Stimulated activated CD4-positive, alpha-beta T cell treated with anti-CD3 and anti-CD28 coated beads, Interleukin-12 subunit alpha, Interleukin-12 subunit beta, amount 100 ng/mL, for 24 hours (primary cell): ENCODE measurements around the gene WDR59.
A peak's percentile ranks its signal among the peaks of the same experiment; 100 is the strongest.
"Not testable (repeated sequence)": the region's sequence is repeated elsewhere in the genome, so short reads cannot be mapped to it uniquely, and the experiment has no call there.

Source experiments
- DNase-seq, 2 experiments: peaks; one replicate each; pipeline ENCODE4 v3.0.0-alpha.2; 2020; ENCODE audit warnings: low read depth in 2 of 2

WDR59 gene

GRCh38 chr16:75011634-75012307 is 26.8 kb upstream of the WDR59 start:
- DNase-seq, result peak; percentile 19 to 32

DNA sequence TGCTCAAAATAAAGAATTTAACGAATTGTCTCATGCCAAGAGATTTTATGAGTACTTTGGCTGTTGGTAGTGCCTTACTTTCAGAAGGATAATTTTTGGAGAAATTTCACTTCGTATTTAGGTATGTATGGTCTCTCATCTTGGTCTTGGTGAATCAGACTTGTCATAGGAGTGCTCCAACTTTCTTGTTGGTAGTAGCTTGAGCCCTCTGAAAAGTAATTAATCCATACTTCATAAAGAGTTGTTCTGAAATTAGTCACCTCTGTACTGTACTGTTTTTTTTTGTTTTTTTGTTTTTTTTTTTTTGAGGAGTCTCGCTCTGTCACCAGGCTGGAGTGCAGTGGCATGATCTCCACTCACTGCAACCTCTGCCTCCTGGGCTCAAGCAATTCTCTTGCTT is 25.5 kb upstream of the WDR59 start:
- no peak for DNase-seq

DNA sequence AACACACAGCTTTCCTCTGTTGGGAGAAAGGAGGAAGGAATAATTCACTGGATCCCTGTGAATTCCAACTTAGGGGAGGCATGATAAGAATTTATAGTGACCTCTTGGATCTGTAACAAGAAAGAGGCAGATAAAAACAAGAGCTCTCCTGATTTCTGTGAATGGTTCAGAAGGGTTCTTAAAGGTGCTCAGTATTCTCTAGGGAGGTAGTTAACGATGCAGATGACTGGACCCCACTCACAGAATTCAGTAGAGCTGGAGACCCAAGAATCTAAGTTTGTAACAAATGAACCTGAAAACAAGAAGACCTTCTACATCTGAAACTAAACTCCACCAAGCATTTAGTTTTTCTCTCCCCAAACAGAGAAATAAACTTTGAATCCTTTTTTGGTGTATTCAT is 22.5 kb upstream of the WDR59 start:
- no peak for DNase-seq

- no peak for DNase-seq
Measured at GRCh38 chr16:75005697-75006096, 20.8 kb upstream of the WDR59 start.

DNA sequence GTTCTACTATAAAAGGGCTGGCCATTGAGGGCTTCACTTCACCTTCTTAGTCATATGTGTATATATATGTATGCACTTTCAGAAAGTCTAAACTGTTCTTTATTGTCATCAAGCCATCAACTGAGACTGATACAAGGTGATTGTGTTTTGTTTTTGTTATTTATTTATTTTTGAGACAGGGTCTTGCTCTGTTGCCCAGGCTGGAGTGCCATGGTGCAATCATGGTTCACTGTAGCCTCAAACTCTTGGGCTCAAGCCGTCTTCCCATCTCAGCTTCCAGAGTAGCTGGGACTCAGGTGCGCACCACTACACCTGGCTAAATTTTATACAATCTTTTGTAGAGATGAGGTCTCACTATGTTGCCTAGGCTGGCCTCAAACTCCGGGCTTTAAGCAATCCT is 19.5 kb upstream of the WDR59 start:
- DNase-seq, result no peak

DNA sequence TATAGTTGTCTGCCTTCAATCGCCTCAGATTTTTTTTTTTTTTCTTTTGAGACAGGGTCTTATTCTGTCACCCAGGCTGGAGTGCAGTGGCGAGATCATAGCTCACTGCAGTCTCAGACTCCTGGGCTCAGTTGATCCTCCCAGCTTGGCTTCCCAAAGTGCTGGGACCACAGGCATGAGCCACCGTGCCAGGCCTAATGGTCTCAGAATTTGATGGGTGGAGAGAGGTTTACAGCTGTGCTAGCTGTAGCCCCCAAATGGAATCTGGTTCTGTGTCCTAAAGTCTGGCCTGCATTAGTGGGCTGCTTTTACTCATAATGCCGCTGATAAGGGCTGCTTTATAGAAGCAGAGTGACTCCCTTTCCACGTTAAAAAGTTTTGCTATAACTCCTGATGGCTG is 19.0 kb upstream of the WDR59 start:
- no peak for DNase-seq

DNA sequence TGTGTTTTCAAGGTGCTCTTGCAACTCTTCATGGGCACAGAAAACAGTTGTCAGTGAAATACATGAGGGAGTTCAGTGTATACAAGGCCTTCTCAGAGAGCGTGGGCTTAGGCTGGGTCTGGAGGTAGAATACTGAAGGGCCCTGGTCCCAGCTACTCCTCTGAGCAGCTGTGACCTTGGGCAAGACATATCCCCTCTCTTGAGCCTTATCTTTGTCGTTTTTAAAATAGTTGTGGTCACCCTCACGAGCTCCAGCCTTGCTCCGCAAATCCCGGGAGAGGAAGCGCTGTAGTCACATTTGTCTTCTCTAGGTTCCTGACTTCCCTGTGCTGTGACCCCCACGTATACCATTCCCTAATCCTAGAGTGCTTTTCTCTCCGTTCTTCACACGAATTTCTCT is 17.6 kb upstream of the WDR59 start:
- DNase-seq, result no peak

DNA sequence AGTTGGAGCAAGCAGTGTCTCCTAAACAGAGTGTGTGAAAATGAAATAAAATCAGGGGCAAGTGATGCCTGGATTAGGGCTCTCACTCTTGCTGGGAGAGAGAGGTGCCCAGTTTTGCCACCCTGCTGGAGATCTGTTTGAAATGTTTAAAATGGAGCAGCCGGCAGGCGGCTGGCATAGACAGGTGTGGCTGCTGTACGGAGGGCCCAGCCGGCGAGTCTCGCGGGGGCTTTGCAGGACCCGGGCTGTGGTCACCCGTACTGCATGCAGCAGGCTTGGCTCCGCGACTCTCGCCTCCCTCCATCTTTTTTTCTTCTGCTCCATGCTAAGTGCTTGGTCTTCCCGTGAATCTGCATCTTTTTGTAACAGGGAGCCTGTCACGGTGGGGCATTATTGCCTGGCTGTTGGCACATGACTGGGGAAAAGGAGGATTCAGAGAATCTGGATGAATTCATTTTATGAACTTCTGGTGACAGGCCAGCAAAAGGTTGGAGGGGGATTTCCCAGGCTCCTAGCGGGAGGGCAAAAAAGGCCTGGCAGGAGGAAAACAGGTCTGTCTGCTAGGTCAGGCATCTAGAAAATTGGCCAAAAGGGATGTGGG is 15.7 kb upstream of the WDR59 start:
- no peak for DNase-seq

- DNase-seq, result peak in 1 of 2 experiments; percentile 52
Measured at GRCh38 chr16:74999609-75000480, 14.9 kb upstream of the WDR59 start.

- peak in 1 of 2 experiments; percentile 4 for DNase-seq
Measured at GRCh38 chr16:74999219-74999608, 14.3 kb upstream of the WDR59 start.

- DNase-seq, result peak; percentile 59 to 80
Measured at GRCh38 chr16:74998481-74999218, 13.7 kb upstream of the WDR59 start, which contains the start of gene ZNRF1. Gene ZNRF1, plus strand, starts transcription at chr16:74999024. Its CDS starts 648 bp downstream, at chr16:74999672.

- no peak for DNase-seq
Measured at GRCh38 chr16:74997042-74997491, 12.1 kb upstream of the WDR59 start.

GRCh38 chr16:74995986-74996385 is 11.1 kb upstream of the WDR59 start:
- no peak for DNase-seq

GRCh38 chr16:74991593-74992403 is 6.9 kb upstream of the WDR59 start:
- DNase-seq, result no peak

DNA sequence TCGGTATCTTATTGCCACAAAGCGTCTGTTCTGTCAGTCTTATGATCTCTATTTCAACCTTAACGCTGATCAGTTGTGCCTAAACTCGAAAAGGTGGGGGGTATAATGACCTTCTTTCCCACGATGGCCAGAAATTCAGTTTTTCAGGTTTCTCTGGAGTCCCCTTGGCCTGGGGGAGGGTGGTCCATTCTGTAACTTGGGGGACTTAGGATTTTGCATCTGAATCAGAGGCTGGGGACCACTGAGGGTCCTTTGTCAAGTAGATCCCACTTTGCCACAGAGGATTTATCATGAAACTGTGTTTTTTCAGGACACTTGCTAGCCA is 6.3 kb upstream of the WDR59 start:
- DNase-seq, result no peak

GRCh38 chr16:74990832-74991231 is 5.9 kb upstream of the WDR59 start:
- no peak for DNase-seq

DNA sequence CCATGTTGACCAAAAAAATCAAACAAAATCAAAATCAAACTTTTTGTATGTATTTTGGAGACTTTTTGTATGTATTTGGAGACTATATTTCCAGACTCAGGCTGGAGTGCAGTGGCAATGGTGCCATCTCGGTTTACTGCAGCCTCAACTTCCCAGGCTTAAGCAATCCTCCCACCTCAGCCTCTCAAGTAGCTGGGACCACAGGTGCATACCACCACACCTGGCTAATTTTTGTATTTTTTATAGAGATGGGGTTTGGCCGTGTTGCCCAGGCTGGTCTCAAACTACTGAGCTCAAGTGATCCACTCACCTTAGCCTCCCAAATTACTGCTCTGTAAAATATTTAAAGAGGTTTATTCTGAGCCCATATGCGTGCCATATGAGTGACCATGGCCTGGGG is 4.9 kb upstream of the WDR59 start:
- not testable (repeated sequence) for DNase-seq

DNA sequence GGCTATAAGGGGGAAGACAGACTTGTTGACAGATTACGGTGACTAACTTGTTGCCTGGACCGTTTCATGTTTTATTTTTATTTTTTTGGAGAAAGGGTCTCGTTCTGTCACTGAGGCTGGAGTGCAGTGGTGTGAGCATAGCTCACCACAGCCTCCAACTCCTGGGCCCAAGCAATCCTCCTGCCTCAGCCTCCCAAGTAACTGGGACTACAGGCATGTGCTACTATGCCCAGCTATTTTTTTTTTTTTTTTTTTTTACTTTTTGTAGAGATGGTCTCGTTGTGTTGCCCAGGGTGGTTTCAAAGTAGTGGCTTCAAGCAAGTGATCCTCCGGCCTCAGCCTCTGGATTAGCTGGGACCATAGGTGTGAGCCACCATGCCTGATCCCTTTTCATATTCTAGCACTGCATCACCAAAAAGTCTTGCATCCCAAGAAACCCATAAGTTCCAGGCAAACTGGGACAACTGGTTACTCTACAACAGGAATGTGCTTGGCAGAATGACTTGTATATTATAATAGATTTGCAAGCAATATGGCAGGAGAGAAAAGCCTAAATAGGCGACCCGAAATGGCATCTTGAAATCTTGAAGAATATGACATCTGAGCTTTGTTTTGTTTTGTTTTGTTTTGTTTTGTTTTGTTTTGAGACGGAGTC is 2.2 kb upstream of the WDR59 start:
- no peak for DNase-seq

DNA sequence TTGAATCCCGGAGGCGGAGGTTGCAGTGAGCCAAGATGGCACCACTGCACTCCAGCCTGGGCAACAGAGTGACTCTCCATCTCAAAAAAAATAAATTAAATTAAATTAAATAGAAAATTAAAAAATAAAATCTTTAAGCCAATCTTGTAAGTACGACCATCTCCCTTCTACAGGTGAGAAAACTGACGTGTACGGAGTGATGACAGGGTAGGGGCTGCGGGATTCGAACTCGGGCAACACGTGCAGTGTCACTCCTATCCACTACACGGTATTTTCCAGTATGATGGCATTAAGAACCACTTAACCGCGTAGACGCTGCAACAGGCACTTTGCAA is 762 bp downstream of the WDR59 start:
- peak in 1 of 2 experiments; percentile 13 for DNase-seq

- DNase-seq, result no peak
Measured at GRCh38 chr16:74982256-74982655, 2.7 kb downstream of the WDR59 start.

DNA sequence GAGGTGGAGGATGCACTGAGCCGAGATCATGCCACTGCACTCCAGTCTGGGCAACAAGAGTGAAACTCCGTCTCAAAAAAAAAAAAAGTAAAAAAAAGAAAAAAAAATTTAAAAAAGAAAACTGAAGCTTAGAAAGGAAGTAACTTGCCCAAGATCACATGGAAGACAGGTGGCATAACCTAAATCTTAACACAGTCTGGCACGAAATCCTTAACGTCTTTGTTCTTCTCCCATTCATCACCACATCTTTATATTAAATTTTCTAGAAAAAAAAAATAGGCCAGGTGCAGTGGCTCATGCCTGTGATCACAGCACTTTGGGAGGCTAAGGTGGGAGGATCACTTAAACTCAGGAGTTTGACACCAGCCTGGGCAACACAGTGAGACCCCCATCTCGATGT is 9.3 kb downstream of the WDR59 start:
- DNase-seq, result no peak
